Osteocyte (in vitro differentiated cells): Measurements from ENCODE around the gene BRF1. TPM values are rescaled to one million over a fixed set of nuclear protein-coding genes. Genes with fewer than 3 reads are reported as not detected.

Experiments
- DNase-seq: peaks from one replicate; pipeline ENCODE4 v3.0.0; 2021; ENCODE audit warnings: mixed read lengths; ENCODE audit not compliant: unreplicated experiment; ENCODE audit errors: extremely low spot score
- H3K27ac Mint-ChIP-seq: one replicate; pipeline ENCODE4 v1.8.0; 2021; ENCODE audit warnings: mild to moderate bottlenecking, mixed read lengths; ENCODE audit not compliant: unreplicated experiment
- H3K27me3 Mint-ChIP-seq: one replicate; pipeline ENCODE4 v1.8.0; 2021; ENCODE audit warnings: mixed read lengths; ENCODE audit not compliant: unreplicated experiment
- H3K36me3 Mint-ChIP-seq: one replicate; pipeline ENCODE4 v1.8.0; 2021; ENCODE audit warnings: mixed read lengths; ENCODE audit not compliant: unreplicated experiment
- H3K4me1 Mint-ChIP-seq: one replicate; pipeline ENCODE4 v1.8.0; 2021; ENCODE audit warnings: mixed read lengths; ENCODE audit not compliant: unreplicated experiment
- H3K4me3 Mint-ChIP-seq: one replicate; pipeline ENCODE4 v1.8.0; 2021; ENCODE audit warnings: mild to moderate bottlenecking, moderate library complexity, mixed read lengths; ENCODE audit not compliant: unreplicated experiment
- H3K9me3 Mint-ChIP-seq: one replicate; pipeline ENCODE4 v1.8.0; 2021; ENCODE audit warnings: mixed read lengths; ENCODE audit not compliant: unreplicated experiment
- CTCF ChIP-seq: fragments of 200-600 bp; sonication (generic); IDR thresholded peaks from 2 replicates; pipeline ENCODE4 v1.5.0; 2021; ENCODE audit warnings: antibody characterized with exemption, mild to moderate bottlenecking, moderate library complexity
- total RNA-seq: library from RNA; stranded (reverse); gene quantifications from 2 replicates; pipeline ENCODE4 v1.2.1, GENCODE V29; 2021

Gene BRF1
- total RNA-seq, 1 donor from 2014 or later = 43.5 TPM

- DNase-seq = no peak
- no peak overlapping the region for H3K4me3 Mint-ChIP-seq
- no peak for TF ChIP-seq CTCF
- no peaks in the 10 kb centered on the region for H3K9me3 Mint-ChIP-seq
- H3K27me3 Mint-ChIP-seq = no peaks in the 10 kb centered on the region
- H3K36me3 Mint-ChIP-seq = no peaks in the 10 kb centered on the region
- no peak overlapping the region for H3K27ac Mint-ChIP-seq
- peaks cover 25% of the 10 kb centered on the region for H3K4me1 Mint-ChIP-seq
Measured at GRCh38 chr14:105197211-105197641, 103.6 kb downstream of the BRF1 start.

DNA sequence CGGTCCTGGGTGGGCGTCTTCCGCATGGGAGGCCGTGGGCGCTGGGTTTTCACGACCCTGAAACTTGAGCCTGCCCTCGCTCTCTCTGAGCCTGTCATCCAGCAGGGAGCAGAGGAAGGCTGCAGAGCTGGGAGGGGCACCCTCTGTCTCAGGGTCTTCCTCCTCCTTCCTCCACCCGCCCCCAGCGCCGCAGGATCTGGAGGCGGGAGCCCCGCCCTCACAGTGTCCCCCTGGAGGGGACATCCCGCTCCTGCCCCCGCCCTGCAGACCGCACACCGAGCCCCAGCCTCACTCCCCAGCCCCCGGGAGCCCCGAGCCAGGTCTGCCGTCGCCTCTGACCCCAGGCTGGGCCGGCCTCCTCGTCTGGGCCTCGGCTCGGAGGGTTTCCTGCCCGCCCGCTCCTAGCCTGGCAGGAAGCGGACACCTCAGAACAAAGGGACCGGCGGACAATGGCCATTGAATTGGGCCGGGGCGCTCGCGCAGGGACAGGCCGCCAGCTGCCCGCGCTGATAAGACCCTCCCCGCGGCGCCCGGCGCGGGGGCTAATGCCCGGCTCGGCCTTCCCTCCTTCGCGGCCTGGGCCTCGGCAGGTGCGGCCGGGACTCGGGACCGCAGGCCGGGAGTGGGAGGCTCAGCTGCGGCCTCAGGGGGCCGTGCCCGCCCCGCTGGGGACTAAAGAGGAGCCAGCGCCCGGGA is 104.4 kb downstream of the BRF1 start:
- no peaks in the 10 kb centered on the region for H3K27me3 Mint-ChIP-seq
- H3K9me3 Mint-ChIP-seq = no peaks in the 10 kb centered on the region
- no peak overlapping the region for H3K4me3 Mint-ChIP-seq
- no peak for DNase-seq
- peaks cover 25% of the 10 kb centered on the region for H3K4me1 Mint-ChIP-seq
- no peak for TF ChIP-seq CTCF
- H3K27ac Mint-ChIP-seq = no peak overlapping the region
- H3K36me3 Mint-ChIP-seq = no peaks in the 10 kb centered on the region

- Mint-ChIP-seq H3K9me3 (no peaks in the 10 kb centered on the region), H3K27ac (no peak overlapping the region), H3K4me3 (no peak overlapping the region), H3K36me3 (no peaks in the 10 kb centered on the region), H3K27me3 (no peaks in the 10 kb centered on the region), H3K4me1 (peaks cover 25% of the 10 kb centered on the region)
- TF ChIP-seq CTCF = no peak
- DNase-seq = no peak
Measured at GRCh38 chr14:105195522-105196264, 105.1 kb downstream of the BRF1 start.

DNA sequence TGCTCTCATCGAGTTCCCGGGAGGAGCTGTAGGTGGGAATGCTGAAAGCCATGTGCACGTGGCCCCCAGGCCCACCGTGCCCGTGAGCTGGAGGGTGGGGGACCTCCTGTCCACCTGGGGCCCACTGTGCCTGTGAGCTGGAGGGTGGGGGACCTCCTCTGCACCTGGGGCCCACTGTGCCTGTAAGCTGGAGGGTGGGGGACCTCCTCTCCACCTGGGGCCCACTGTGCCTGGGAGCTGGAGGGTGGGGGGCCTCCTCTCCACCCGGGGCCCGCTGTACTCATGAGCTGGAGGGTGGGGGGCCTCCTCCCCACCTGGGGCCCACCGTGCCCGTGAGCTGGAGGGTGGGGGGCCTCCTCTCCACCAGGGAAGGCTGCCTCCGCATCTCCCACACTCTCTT is 105.8 kb downstream of the BRF1 start:
- no peaks in the 10 kb centered on the region for H3K36me3 Mint-ChIP-seq
- no peak for DNase-seq
- no peak for TF ChIP-seq CTCF
- no peaks in the 10 kb centered on the region for H3K27me3 Mint-ChIP-seq
- no peak overlapping the region for H3K27ac Mint-ChIP-seq
- no peaks in the 10 kb centered on the region for H3K9me3 Mint-ChIP-seq
- peaks cover 25% of the 10 kb centered on the region for H3K4me1 Mint-ChIP-seq
- H3K4me3 Mint-ChIP-seq = no peak overlapping the region
